K562 (cell line): ENCODE data around the gene APOC4. TPM values are rescaled to one million over a fixed set of nuclear protein-coding genes. Genes with fewer than 3 reads are reported as not detected.

ENCODE experiments used
- ATAC-seq: fragments of 200-7000 bp; cut with Tn5 transposase; 3 replicates; pipeline ENCODE4 v1.9.1; 2020; ENCODE audit warnings: moderate library complexity
- BruUV-seq: library from RNA; stranded (reverse); fragments of 400-500 nt; replicated peaks from 2 replicates; lab custom pipeline; 2021; lab: Mats Ljungman, UMichigan
- CTCF ChIA-PET: fragments of 300-600 bp; formaldehyde crosslinking; extraction: SDS; loops from one replicate; lab custom pipeline; 2021; ENCODE audit warnings: low intra/inter-chr PET ratio; lab: Yijun Ruan, JAX
- POLR2A ChIA-PET: fragments of 300-600, 350-650 bp; sonication (Branson Sonifier 250); formaldehyde crosslinking; extraction: SDS; loops from one replicate; lab custom pipeline; 2021; ENCODE audit warnings: antibody characterized with exemption, inconsistent platforms; lab: Yijun Ruan, JAX
- DNase-seq, 4 experiments: peaks; one replicate each; pipeline versions ENCODE4 v3.0.0 to v3.0.0-alpha.2; 2011 to 2018; ENCODE audit warnings: low spot score in 3 of 4, mixed read lengths in 3 of 4; ENCODE audit errors: extremely low read depth in 1 of 4
- FAIRE-seq: peaks from 2 replicates; lab custom pipeline; 2011; peaks lifted over from hg19 to GRCh38; lab: Jason Lieb, UNC
- H2AFZ ChIP-seq: 2 replicates; pipeline ENCODE4 v1.6.0; 2011; ENCODE audit warnings: low read depth, low read length, control low read depth, inconsistent platforms
- H3K27ac ChIP-seq: fragments of 200-600 bp; 3 replicates; pipeline ENCODE4 v1.8.0; 2011; ENCODE audit warnings: low read depth, mild to moderate bottlenecking, control low read depth, inconsistent platforms, low read length, moderate library complexity, mixed read lengths; ENCODE audit errors: extremely low read depth
- H3K27me3 ChIP-seq, 2 experiments: fragments of 300-600 bp in 1 of 2; 2 replicates in 1 of 2; 3 replicates in 1 of 2; pipeline versions ENCODE4 v1.6.0 to v1.8.0; 2011; ENCODE audit warnings: inconsistent platforms in 2 of 2, low read length in 2 of 2, mild to moderate bottlenecking in 1 of 2, mixed read lengths in 1 of 2, moderate library complexity in 1 of 2; ENCODE audit not compliant: control insufficient read depth in 2 of 2, insufficient read depth in 2 of 2
- H3K36me3 ChIP-seq: fragments of 300-600 bp; 3 replicates; pipeline ENCODE4 v1.8.0; 2011; ENCODE audit warnings: mild to moderate bottlenecking, low read length, inconsistent platforms; ENCODE audit not compliant: control insufficient read depth, insufficient read depth
- H3K4me1 ChIP-seq, 2 experiments: fragments of 200-600 bp in 1 of 2; replicated peaks in 1 of 2; 2 replicates in 1 of 2; 3 replicates in 1 of 2; pipeline versions ENCODE4 v1.5.1 to v1.8.0; 2011; ENCODE audit warnings: inconsistent platforms in 2 of 2, low read length in 2 of 2, mild to moderate bottlenecking in 1 of 2, mixed read lengths in 1 of 2, moderate library complexity in 1 of 2; ENCODE audit not compliant: control insufficient read depth in 2 of 2, insufficient read depth in 2 of 2
- H3K4me2 ChIP-seq: 2 replicates; pipeline ENCODE4 v1.6.1; 2011; ENCODE audit warnings: low read length, control low read depth, inconsistent platforms, mixed read lengths; ENCODE audit not compliant: insufficient read depth
- H3K4me3 ChIP-seq: fragments of 200-600 bp; sonication (generic), shearing (Covaris generic); 2 replicates; pipeline ENCODE4 v1.5.1; 2016; ENCODE audit warnings: control low read depth, inconsistent platforms
- H3K79me2 ChIP-seq: fragments of 200-600 bp; 3 replicates; pipeline ENCODE4 v1.8.0; 2011; ENCODE audit warnings: low read length, inconsistent platforms; ENCODE audit not compliant: control insufficient read depth, insufficient read depth
- H3K9ac ChIP-seq, 2 experiments: 2 replicates each; pipeline versions ENCODE4 v1.6.0 to v1.6.1; 2011; ENCODE audit warnings: low read depth in 2 of 2, low read length in 2 of 2, control low read depth in 1 of 2, inconsistent platforms in 1 of 2, mild to moderate bottlenecking in 1 of 2, mixed read lengths in 1 of 2; ENCODE audit not compliant: insufficient read depth in 1 of 2
- H3K9me1 ChIP-seq: one replicate; pipeline ENCODE4 v1.6.0; 2011; ENCODE audit warnings: inconsistent platforms, mild to moderate bottlenecking, low read length, moderate library complexity; ENCODE audit not compliant: control insufficient read depth, insufficient read depth
- H3K9me3 ChIP-seq: replicated peaks from 2 replicates; pipeline ENCODE4 v1.5.1; 2011; ENCODE audit warnings: low read depth, low read length, inconsistent platforms; ENCODE audit not compliant: control insufficient read depth, insufficient read depth
- H4K20me1 ChIP-seq: replicated peaks from 2 replicates; pipeline ENCODE4 v1.6.1; 2011; ENCODE audit warnings: low read length, inconsistent platforms, mixed read lengths; ENCODE audit not compliant: control insufficient read depth, insufficient read depth
- ETS2 ChIP-seq: IDR thresholded peaks from 2 replicates; pipeline ENCODE4 v1.6.1; 2016; ENCODE audit warnings: borderline replicate concordance, missing genetic modification characterization, mild to moderate bottlenecking, moderate library complexity, missing compliant biosample characterization; ENCODE audit not compliant: poor library complexity, severe bottlenecking
- GTF2E2 ChIP-seq: fragments of 200-800 bp; sonication (Bioruptor generic); IDR thresholded peaks from 2 replicates; pipeline ENCODE4 v1.6.1; 2016; ENCODE audit warnings: missing genetic modification characterization, missing compliant biosample characterization
- KAT7 ChIP-seq: sonication (generic); formaldehyde crosslinking; IDR thresholded peaks from 2 replicates; pipeline ENCODE4 v1.8.0; 2022; ENCODE audit warnings: missing genetic modification reagents, mild to moderate bottlenecking, borderline replicate concordance
- NFRKB ChIP-seq: fragments of 450-650 bp; IDR thresholded peaks from 2 replicates; pipeline ENCODE4 v1.6.1; 2016; ENCODE audit warnings: low read depth
- NFYB ChIP-seq: IDR thresholded peaks from 2 replicates; pipeline ENCODE4 v1.6.1; 2011; ENCODE audit warnings: mild to moderate bottlenecking, moderate library complexity; ENCODE audit not compliant: insufficient read length; ENCODE audit errors: extremely low read depth
- RBM14 ChIP-seq: fragments of 200-400 bp; formaldehyde crosslinking; IDR thresholded peaks from 2 replicates; pipeline ENCODE4 v1.6.1; 2018; ENCODE audit warnings: low read depth, mild to moderate bottlenecking, low read length, moderate library complexity, borderline replicate concordance; ENCODE audit not compliant: insufficient read depth
- SIN3A ChIP-seq, 2 experiments: fragments of 150-350 bp in 1 of 2; IDR thresholded peaks; 2 replicates each; pipeline ENCODE4 v1.6.1; 2011 to 2016; ENCODE audit warnings: borderline replicate concordance in 2 of 2, low read depth in 2 of 2, low read length in 2 of 2, mild to moderate bottlenecking in 2 of 2, moderate library complexity in 2 of 2; ENCODE audit not compliant: control insufficient read depth in 1 of 2
- TEAD1 ChIP-seq, 2 experiments: fragments of 450-650 bp in 1 of 2; sonication (generic) in 1 of 2; formaldehyde crosslinking; IDR thresholded peaks; 2 replicates each; pipeline versions ENCODE4 v1.4.0 to v1.8.0; 2020 to 2022; ENCODE audit warnings: mild to moderate bottlenecking in 2 of 2, missing genetic modification reagents in 1 of 2
- ZSCAN29 ChIP-seq: fragments of 450-650 bp; IDR thresholded peaks from 2 replicates; pipeline ENCODE4 v1.6.1; 2017
- WGBS: fragments of 100-300 bp; shearing (Covaris generic); methylation state at CpG from one replicate; pipeline ENCODE4 v1.1.6; 2016; ENCODE audit warnings: low coverage, mixed read lengths; ENCODE audit not compliant: insufficient coverage; ENCODE audit errors: missing lambda C conversion rate; 5-methylcytosine and 5-hydroxymethylcytosine counted together
- in situ Hi-C: fragments of 300-500 bp; cut with MboI; formaldehyde crosslinking; loops from 4 replicates; pipeline ENCODE4 v1.15.0; 2018; ENCODE audit warnings: inconsistent platforms, mixed read lengths
- intact Hi-C: fragments of 100-400 bp; cut with micrococcal nuclease; formaldehyde crosslinking; loops from 2 replicates; pipeline ENCODE4 v1.14.2; 2022
- polyA plus RNA-seq, 8 experiments: library from polyadenylated mRNA; depleted of rRNA in 4 of 8; stranded (reverse) in 5 of 8; unstranded in 3 of 8; fragments of >200 nt; fragmentation: Nextera tagmentation in 2 of 8; fragmentation: Illumina TruSeq in 1 of 8; extraction: Ambion mirVana in 2 of 8; extraction: Trizol in 1 of 8; gene quantifications; 2 replicates each; pipeline versions ENCODE4 v1.2.1 to v1.2.3, GENCODE V29; 2011 to 2014; ENCODE audit warnings: inconsistent platforms in 1 of 8, missing spikeins in 1 of 8
- total RNA-seq, 7 experiments: library from RNA; depleted of rRNA in 6 of 7; stranded (reverse); fragments of >200 nt in 6 of 7; fragmentation: Illumina TruSeq in 2 of 7; extraction: Trizol in 2 of 7; gene quantifications; 2 replicates each; pipeline versions ENCODE4 v1.2.1 to v1.2.3, GENCODE V29; 2011 to 2021; ENCODE audit warnings: low replicate concordance in 1 of 7
- TF ChIP-seq, protein P1 (sequence below): fragments of 150-350 bp; IDR thresholded peaks from 2 replicates; pipeline ENCODE4 v1.6.1; 2014; ENCODE audit warnings: low read depth, mild to moderate bottlenecking, low read length, borderline replicate concordance
- TF ChIP-seq, protein P2 (sequence below), 2 experiments: fragments of 450-650 bp in 1 of 2; sonication (generic) in 1 of 2; formaldehyde crosslinking in 1 of 2; IDR thresholded peaks in 1 of 2; conservative IDR thresholded peaks in 1 of 2; 2 replicates each; pipeline versions ENCODE4 v1.6.1 to v1.8.1; 2016 to 2023; ENCODE audit warnings: mild to moderate bottlenecking in 2 of 2, moderate library complexity in 2 of 2, inconsistent platforms in 1 of 2, missing genetic modification reagents in 1 of 2
- TF ChIP-seq, protein P3 (sequence below): fragments of 450-650 bp; IDR thresholded peaks from 2 replicates; pipeline ENCODE4 v1.6.1; 2016

APOC4 gene
- total and polyA plus RNA-seq, 9 of the 15 experiments (the other 6 are each of a cell fraction or from before 2014, with no cell fraction given), result 0.46 TPM; not detected in 8

DNA sequence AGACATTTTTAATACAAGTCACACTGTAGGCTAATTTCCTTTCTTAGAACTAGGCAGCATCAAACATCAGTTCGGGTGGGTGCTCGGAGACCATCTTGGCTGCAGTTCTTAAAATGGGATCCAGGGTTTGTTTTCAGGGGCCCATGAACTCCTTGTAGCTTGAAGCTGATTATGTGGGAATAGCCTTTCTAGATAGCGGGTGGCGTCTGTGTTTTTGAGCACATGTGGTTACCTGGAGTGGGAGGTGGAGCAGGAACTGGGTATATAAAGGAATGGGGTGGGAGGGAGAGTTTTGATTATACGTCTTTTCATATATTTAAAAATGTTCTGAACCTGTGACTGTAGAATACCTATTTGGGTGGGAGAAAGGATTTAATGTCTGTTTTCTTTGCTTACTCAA, 26.1 kb downstream of the APOC4 start:
- ATAC-seq (no peak), FAIRE-seq (no peak), DNase-seq (no peak)
- in situ Hi-C loops, result no loop called here
- H3K36me3 ChIP-seq, result peaks cover 47% of the 10 kb centered on the region; the same call in 2 of the 3 replicates
- no peaks in the 10 kb centered on the region for H3K27me3 ChIP-seq
- no peak overlapping the region for H3K27ac ChIP-seq
- H3K4me1 ChIP-seq, result peaks cover 0 to 5% of the 10 kb centered on the region in 2 experiments; a peak in 1 of 5 replicates
- H3K79me2 ChIP-seq, result peaks cover 3% of the 10 kb centered on the region; the same call in 1 of the 3 replicates
- no peak overlapping the region for H3K4me2 ChIP-seq
- WGBS, result 95% methylated on average over 5 of the region's 5 CpGs
- no peaks in the 10 kb centered on the region for H4K20me1 ChIP-seq
- H3K4me3 ChIP-seq, result no peak overlapping the region
- H3K9me1 ChIP-seq, result no peaks in the 10 kb centered on the region
- ChIA-PET CTCF (no interaction called here), POLR2A (interaction anchor here (0.8 to 1.0 kb wide), 3 partner anchors 9 to 76 kb away, joined by 3 read pairs; no protein-coding TSS in a partner anchor)
- intact Hi-C loops, result no loop called here
- H3K9me3 ChIP-seq, result no peaks in the 10 kb centered on the region
- no peak overlapping the region for H3K9ac ChIP-seq
- H2AFZ ChIP-seq, result no peak overlapping the region
- no TSS peak for BruUV-seq
- no peak for TF ChIP-seq ZSCAN29
- no peak for TF ChIP-seq SIN3A (IDR thresholded peaks at IDR 0.05; ENCODE audit: borderline replicate concordance in 2 of 2, control insufficient read depth in 1 of 2, low read depth in 2 of 2, low read length in 2 of 2)
- no peak for TF ChIP-seq KAT7
- TF ChIP-seq TEAD1 (CRISPR knock-in tag; IDR thresholded peaks at IDR 0.05), result no peak
- TF ChIP-seq RBM14, result no peak
- TF ChIP-seq, protein P1, sequence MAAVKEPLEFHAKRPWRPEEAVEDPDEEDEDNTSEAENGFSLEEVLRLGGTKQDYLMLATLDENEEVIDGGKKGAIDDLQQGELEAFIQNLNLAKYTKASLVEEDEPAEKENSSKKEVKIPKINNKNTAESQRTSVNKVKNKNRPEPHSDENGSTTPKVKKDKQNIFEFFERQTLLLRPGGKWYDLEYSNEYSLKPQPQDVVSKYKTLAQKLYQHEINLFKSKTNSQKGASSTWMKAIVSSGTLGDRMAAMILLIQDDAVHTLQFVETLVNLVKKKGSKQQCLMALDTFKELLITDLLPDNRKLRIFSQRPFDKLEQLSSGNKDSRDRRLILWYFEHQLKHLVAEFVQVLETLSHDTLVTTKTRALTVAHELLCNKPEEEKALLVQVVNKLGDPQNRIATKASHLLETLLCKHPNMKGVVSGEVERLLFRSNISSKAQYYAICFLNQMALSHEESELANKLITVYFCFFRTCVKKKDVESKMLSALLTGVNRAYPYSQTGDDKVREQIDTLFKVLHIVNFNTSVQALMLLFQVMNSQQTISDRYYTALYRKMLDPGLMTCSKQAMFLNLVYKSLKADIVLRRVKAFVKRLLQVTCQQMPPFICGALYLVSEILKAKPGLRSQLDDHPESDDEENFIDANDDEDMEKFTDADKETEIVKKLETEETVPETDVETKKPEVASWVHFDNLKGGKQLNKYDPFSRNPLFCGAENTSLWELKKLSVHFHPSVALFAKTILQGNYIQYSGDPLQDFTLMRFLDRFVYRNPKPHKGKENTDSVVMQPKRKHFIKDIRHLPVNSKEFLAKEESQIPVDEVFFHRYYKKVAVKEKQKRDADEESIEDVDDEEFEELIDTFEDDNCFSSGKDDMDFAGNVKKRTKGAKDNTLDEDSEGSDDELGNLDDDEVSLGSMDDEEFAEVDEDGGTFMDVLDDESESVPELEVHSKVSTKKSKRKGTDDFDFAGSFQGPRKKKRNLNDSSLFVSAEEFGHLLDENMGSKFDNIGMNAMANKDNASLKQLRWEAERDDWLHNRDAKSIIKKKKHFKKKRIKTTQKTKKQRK, result no peak
- no peak for TF ChIP-seq ETS2 (tag)
- TF ChIP-seq GTF2E2, result no peak
- TF ChIP-seq, protein P2, sequence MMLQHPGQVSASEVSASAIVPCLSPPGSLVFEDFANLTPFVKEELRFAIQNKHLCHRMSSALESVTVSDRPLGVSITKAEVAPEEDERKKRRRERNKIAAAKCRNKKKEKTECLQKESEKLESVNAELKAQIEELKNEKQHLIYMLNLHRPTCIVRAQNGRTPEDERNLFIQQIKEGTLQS (IDR thresholded peaks at IDR 0.05), result no peak
- TF ChIP-seq, protein P2 (CRISPR knock-in tag; conservative IDR thresholded peaks at IDR 0.05), result no peak
- TF ChIP-seq NFRKB, result no peak
- TF ChIP-seq, protein P3, sequence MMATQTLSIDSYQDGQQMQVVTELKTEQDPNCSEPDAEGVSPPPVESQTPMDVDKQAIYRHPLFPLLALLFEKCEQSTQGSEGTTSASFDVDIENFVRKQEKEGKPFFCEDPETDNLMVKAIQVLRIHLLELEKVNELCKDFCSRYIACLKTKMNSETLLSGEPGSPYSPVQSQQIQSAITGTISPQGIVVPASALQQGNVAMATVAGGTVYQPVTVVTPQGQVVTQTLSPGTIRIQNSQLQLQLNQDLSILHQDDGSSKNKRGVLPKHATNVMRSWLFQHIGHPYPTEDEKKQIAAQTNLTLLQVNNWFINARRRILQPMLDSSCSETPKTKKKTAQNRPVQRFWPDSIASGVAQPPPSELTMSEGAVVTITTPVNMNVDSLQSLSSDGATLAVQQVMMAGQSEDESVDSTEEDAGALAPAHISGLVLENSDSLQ, result no peak
- TF ChIP-seq NFYB, result no peak
